ENCODE measurements around the gene MEGF6. TPM values are rescaled to one million over a fixed set of nuclear protein-coding genes. Genes with fewer than 3 reads are reported as not detected.

MEGF6 gene
- total and polyA plus RNA-seq, 8 donors: 40.6 to 108 (median 51.5) TPM

DNA sequence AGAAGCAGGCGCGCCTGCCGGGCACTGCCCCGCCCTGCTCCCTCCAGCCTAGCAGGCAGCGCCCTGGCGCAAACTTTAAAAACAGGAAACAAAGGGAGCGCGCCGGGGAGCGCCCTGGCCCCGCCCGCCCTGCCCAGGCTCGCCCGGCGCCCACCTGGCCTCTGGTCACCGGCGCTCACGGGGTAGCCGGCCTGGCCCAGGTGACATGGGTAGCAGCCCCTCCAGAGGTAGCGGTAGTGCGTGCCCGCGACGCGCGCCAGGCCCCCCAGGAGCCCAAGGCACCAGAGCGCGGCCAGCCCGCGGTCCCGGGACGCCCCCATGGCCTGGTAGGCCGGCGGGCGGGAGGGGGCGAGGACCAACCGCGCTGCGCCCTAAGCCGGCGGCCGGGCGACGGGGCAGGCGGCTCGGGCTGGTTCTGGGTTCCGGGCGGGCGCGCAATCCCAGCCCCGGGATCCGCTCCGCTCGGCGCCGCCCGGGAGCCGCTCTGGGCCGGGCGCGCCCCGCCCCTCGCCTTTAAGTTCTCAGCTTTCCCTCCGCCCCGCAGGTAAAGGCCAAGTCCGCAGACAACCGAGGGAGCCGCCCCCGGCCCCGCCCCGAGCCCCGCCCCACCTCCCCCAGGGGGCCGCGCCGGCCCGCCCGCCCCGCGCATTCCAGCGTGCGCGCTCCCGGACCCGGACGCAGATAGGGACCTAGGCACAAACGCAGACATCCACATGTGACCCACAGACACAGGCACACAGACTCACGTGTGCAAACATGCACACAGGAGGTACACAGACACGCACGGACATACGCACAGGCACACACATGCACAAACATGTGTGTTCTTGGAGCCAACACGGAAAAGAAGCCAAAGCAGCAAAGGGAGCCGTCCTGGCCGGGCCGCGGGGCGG is 80.1 kb downstream of the MEGF6 start:
- DNase-seq (peak; percentile 72 to 88 (median 81)), ATAC-seq (peak; percentile 88)
- no peak for TF ChIP-seq CTCF (IDR thresholded peaks at IDR 0.05)
- Histone ChIP-seq H3K27me3 (no peaks in the 10 kb centered on the region), H3K4me1 (peaks cover 6 to 21% of the 10 kb centered on the region in 2 donors), H3K27ac (peak overlapping the region; percentile 48 to 65), H3K36me3 (no peaks in the 10 kb centered on the region), H3K4me3 (peak overlapping the region; percentile 54 to 71), H3K9me3 (no peaks in the 10 kb centered on the region)
- intact Hi-C loops (cut with DNase I): no loop called here

DNA sequence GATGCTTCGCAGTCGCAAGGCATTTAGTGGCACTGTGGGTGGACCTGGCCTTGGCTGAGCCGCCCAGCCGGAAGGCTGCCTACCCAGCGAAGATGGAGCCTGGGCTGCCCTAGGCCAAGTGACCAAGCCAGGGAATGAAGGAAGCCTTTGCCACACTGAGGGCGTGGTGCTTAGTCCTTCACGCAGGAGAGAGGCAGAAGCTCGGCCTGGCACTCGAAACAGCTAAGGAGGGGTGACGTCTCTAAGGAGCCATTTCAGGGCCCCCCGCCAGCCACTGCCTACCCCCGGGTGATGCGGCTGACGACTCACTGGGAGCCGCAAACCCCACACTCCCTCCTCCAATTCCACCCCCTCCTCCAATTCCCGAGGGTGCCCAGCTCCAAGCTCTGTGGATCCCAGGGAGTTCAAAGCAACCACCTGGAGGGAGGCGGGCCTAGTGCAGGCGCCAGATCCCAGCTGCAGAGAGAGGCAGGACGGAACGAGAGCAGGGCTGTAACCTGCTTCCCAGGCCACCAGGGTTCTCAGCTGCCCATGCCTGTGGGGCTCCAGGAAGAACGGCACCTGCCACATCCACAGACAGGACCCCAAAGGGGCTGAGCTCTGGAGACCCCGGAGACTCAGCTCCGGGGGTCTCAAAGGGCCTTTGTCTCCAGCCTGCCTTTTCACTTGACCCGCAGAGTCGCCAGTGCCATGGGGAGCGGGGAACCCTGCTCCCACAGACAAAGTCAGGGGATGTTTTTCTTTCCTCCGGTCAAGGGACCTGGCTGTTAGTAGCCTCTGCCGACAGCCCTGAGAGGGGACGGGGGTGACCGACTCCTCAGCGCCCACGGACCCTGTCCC is 81.0 kb downstream of the MEGF6 start:
- peak overlapping the region; percentile 48 to 65 for H3K27ac ChIP-seq
- peaks cover 6 to 21% of the 10 kb centered on the region in 2 donors for H3K4me1 ChIP-seq
- no peaks in the 10 kb centered on the region for H3K36me3 ChIP-seq
- intact Hi-C loops (cut with DNase I): no loop called here
- H3K4me3 ChIP-seq: peak overlapping the region; percentile 54 to 71
- H3K9me3 ChIP-seq: no peaks in the 10 kb centered on the region
- DNase-seq (no peak), ATAC-seq (peak; percentile 34)
- TF ChIP-seq CTCF (IDR thresholded peaks at IDR 0.05): no peak
- H3K27me3 ChIP-seq: no peaks in the 10 kb centered on the region

DNA sequence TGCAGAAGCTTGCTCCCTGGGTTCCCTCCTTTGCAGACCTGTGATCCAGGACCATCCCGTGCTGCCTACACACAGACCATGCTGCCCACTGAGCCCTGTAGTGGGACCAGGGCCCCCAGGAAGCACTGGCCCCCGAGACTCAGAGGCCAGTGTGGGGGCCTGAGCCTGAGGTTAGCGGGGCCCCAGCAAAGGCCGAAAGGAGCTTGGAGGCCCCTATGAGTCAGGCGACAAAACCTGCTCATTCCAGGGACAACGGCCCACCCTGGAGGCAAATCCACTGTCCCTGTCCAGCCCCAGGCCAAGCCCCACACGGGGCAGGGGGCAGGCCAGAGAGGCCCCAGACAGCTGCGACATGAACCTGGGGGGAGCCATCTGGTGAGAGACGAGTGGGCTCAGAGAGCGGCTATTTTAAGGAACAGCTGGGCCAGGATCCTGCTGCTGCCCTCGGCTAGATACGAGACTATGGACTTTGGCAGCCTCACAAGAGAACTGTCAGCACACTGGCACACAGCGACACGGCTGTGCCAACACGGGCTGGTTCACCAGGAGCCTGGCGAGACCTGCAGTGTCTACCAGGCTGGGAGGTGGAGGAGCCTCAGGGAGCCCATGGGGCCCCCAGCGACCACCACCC is 82.1 kb downstream of the MEGF6 start:
- Histone ChIP-seq H3K36me3 (no peaks in the 10 kb centered on the region), H3K27ac (no peak overlapping the region), H3K4me1 (peaks cover 6 to 21% of the 10 kb centered on the region in 2 donors), H3K9me3 (no peaks in the 10 kb centered on the region), H3K27me3 (no peaks in the 10 kb centered on the region), H3K4me3 (no peak overlapping the region)
- intact Hi-C loops (cut with DNase I): no loop called here
- TF ChIP-seq CTCF (IDR thresholded peaks at IDR 0.05): no peak
- no peak for ATAC-seq
- DNase-seq: no peak

GRCh38 chr1:3527774-3528173 is 83.5 kb downstream of the MEGF6 start:
- no peak for ATAC-seq
- no peak for TF ChIP-seq CTCF (IDR thresholded peaks at IDR 0.05)
- Histone ChIP-seq H3K9me3 (no peaks in the 10 kb centered on the region), H3K27me3 (no peaks in the 10 kb centered on the region), H3K4me1 (peaks cover 6 to 21% of the 10 kb centered on the region in 2 donors), H3K27ac (no peak overlapping the region), H3K4me3 (no peak overlapping the region), H3K36me3 (peaks cover 0 to 4% of the 10 kb centered on the region in 2 donors)
- intact Hi-C loops (cut with DNase I): no loop called here
- DNase-seq: no peak

Measured in left lung (tissue), 10 donors.